B cell (primary cell): ENCODE data around the gene KLHL3. TPM values are rescaled to one million over a fixed set of nuclear protein-coding genes. Genes with fewer than 3 reads are reported as not detected.

ENCODE experiments used
- ATAC-seq: fragments of 200-7000 bp; cut with Tn5 transposase; one replicate; pipeline ENCODE4 v1.10.0; 2021; ENCODE audit warnings: low read depth, mild to moderate bottlenecking, moderate number of reproducible peaks, moderate library complexity
- CTCF ChIA-PET: fragments of 350-600 bp; sonication (Branson Sonifier 250); formaldehyde crosslinking; loops from one replicate; lab custom pipeline; 2021; ENCODE audit warnings: antibody characterized with exemption, inconsistent platforms; lab: Charles Lee
- POLR2A ChIA-PET: fragments of 350-600 bp; sonication (Branson Sonifier 250); formaldehyde crosslinking; loops from one replicate; lab custom pipeline; 2021; ENCODE audit warnings: antibody characterized with exemption; lab: Charles Lee
- DNase-seq: peaks from one replicate; pipeline ENCODE4 v3.0.0; 2013
- H2AFZ ChIP-seq: 2 replicates; pipeline ENCODE4 v1.6.1; 2012; ENCODE audit warnings: mild to moderate bottlenecking, low read depth, low read length; ENCODE audit not compliant: insufficient read depth, poor library complexity, severe bottlenecking
- H3K27ac ChIP-seq, 2 donors: 1 replicate in 1 of 2; 2 replicates in 1 of 2; pipeline ENCODE4 v1.5.1; 2012 to 2013; ENCODE audit warnings: low read length in 2 of 2, mild to moderate bottlenecking in 2 of 2, moderate library complexity in 1 of 2
- H3K27me3 ChIP-seq, 4 experiments: fragments of 200-600 bp in 1 of 4; sonication (generic) in 1 of 4; replicated peaks in 1 of 4; 1 replicate in 2 of 4; 2 replicates in 2 of 4; pipeline versions ENCODE4 v1.6.1 to v1.7.0; 2013 to 2016; ENCODE audit warnings: low read length in 3 of 4, mild to moderate bottlenecking in 2 of 4, mixed read lengths in 1 of 4, moderate library complexity in 1 of 4; ENCODE audit not compliant: insufficient read depth in 4 of 4, control insufficient read depth in 3 of 4; ENCODE audit errors: control extremely low read depth in 1 of 4
- H3K36me3 ChIP-seq, 2 experiments: replicated peaks in 1 of 2; 1 replicate in 1 of 2; 2 replicates in 1 of 2; pipeline versions ENCODE4 v1.6.1 to v1.7.1; 2013; ENCODE audit warnings: low read length in 1 of 2; ENCODE audit not compliant: insufficient read depth in 2 of 2, control insufficient read depth in 1 of 2; ENCODE audit errors: control extremely low read depth in 1 of 2, extremely low read depth in 1 of 2
- H3K4me1 ChIP-seq, 2 donors: fragments of 200-600 bp in 1 of 2; sonication (generic) in 1 of 2; 1 replicate in 1 of 2; 2 replicates in 1 of 2; pipeline versions ENCODE4 v1.5.1 to v1.6.1; 2013 to 2017; ENCODE audit warnings: low read length in 2 of 2; ENCODE audit not compliant: control insufficient read depth in 2 of 2, insufficient read depth in 2 of 2
- H3K4me2 ChIP-seq: replicated peaks from 2 replicates; pipeline ENCODE3; 2012; ENCODE audit warnings: mild to moderate bottlenecking, low read depth, low read length; ENCODE audit not compliant: poor library complexity, severe bottlenecking
- H3K4me3 ChIP-seq, 5 experiments: fragments of 200-600 bp in 1 of 5; sonication (generic) in 1 of 5; 1 replicate in 3 of 5; 2 replicates in 2 of 5; pipeline versions ENCODE4 v1.5.1 to v1.7.0; 2011 to 2016; ENCODE audit warnings: low read length in 4 of 5, mild to moderate bottlenecking in 4 of 5, low read depth in 2 of 5, control low read depth in 1 of 5, moderate library complexity in 1 of 5; ENCODE audit not compliant: insufficient read depth in 1 of 5; ENCODE audit errors: control extremely low read depth in 1 of 5, extremely low read depth in 1 of 5
- H3K79me2 ChIP-seq: fragments of 200-600 bp; sonication (generic); one replicate; pipeline ENCODE4 v1.6.0; 2016; ENCODE audit warnings: low read length; ENCODE audit not compliant: control insufficient read depth, insufficient read depth
- H3K9ac ChIP-seq: fragments of 200-600 bp; sonication (generic); 2 replicates; pipeline ENCODE4 v1.6.1; 2017; ENCODE audit warnings: mild to moderate bottlenecking, low read length, moderate library complexity
- H3K9me3 ChIP-seq, 3 donors: one replicate each; pipeline versions ENCODE4 v1.6.1 to v1.7.1; 2013; ENCODE audit warnings: low read length in 2 of 3; ENCODE audit not compliant: control insufficient read depth in 2 of 3, insufficient read depth in 1 of 3; ENCODE audit errors: control extremely low read depth in 1 of 3
- H4K20me1 ChIP-seq: 2 replicates; pipeline ENCODE4 v1.6.0; 2012; ENCODE audit warnings: mild to moderate bottlenecking, low read length; ENCODE audit not compliant: insufficient read depth, control insufficient read depth, poor library complexity, severe bottlenecking
- H3K27ac Mint-ChIP-seq: one replicate; pipeline ENCODE4 v1.8.0; 2021; ENCODE audit warnings: mixed read lengths
- H3K27me3 Mint-ChIP-seq: one replicate; pipeline ENCODE4 v1.8.0; 2021; ENCODE audit warnings: mixed read lengths
- H3K4me1 Mint-ChIP-seq: one replicate; pipeline ENCODE4 v1.8.0; 2021; ENCODE audit warnings: mixed read lengths
- H3K4me3 Mint-ChIP-seq: one replicate; pipeline ENCODE4 v1.8.0; 2021; ENCODE audit warnings: mixed read lengths
- H3K9me3 Mint-ChIP-seq: one replicate; pipeline ENCODE4 v1.8.0; 2022; ENCODE audit warnings: mixed read lengths; ENCODE audit not compliant: insufficient read depth
- CTCF ChIP-seq: fragments of 200-600 bp; IDR thresholded peaks from one replicate; pipeline ENCODE4 v1.8.0; 2022; ENCODE audit warnings: antibody characterized with exemption, mild to moderate bottlenecking
- EZH2 ChIP-seq: IDR thresholded peaks from 2 replicates; pipeline ENCODE4 v1.6.1; 2012; ENCODE audit warnings: borderline replicate concordance, low read depth, mild to moderate bottlenecking, moderate library complexity, low read length; ENCODE audit not compliant: insufficient read depth, poor library complexity, severe bottlenecking
- WGBS: methylation state at CpG from one replicate; pipeline ENCODE4 v1.1.5; 2013; ENCODE audit warnings: missing lambda C conversion rate; ENCODE audit not compliant: insufficient coverage; 5-methylcytosine and 5-hydroxymethylcytosine counted together
- intact Hi-C: fragments of 100-400 bp; cut with micrococcal nuclease; formaldehyde crosslinking; loops from one replicate; pipeline ENCODE4 v1.10.0; 2022
- polyA plus RNA-seq: library from polyadenylated mRNA; depleted of rRNA; stranded (reverse); fragments of >200 nt; gene quantifications from 2 replicates; pipeline ENCODE4 v1.2.3, GENCODE V29; 2012
- total RNA-seq, 2 donors: library from RNA; stranded (reverse); fragments of 120-200 nt in 1 of 2; gene quantifications; 1 replicate in 1 of 2; 2 replicates in 1 of 2; pipeline versions ENCODE4 v1.2.3 to v1.2.4, GENCODE V29; 2013 to 2022

Gene KLHL3
- total and polyA plus RNA-seq, 2 donors (not counting 1 experiment from before 2014, with no cell fraction given) = 3.3 to 4.5 TPM

- Mint-ChIP-seq H3K27me3 (no peaks in the 10 kb centered on the region), H3K4me3 (no peak overlapping the region), H3K4me1 (peaks cover 6% of the 10 kb centered on the region), H3K9me3 (no peaks in the 10 kb centered on the region), H3K27ac (no peak overlapping the region)
- Histone ChIP-seq H3K9ac (no peak overlapping the region), H4K20me1 (peaks cover 9% of the 10 kb centered on the region), H3K4me1 (peaks cover 4 to 7% of the 10 kb centered on the region in 2 donors), H3K9me3 (no peaks in the 10 kb centered on the region), H3K36me3 (no peaks in the 10 kb centered on the region), H3K27ac (no peak overlapping the region), H3K79me2 (peaks cover 10% of the 10 kb centered on the region), H3K4me3 (no peak overlapping the region), H2AFZ (no peak overlapping the region), H3K4me2 (no peak overlapping the region), H3K27me3 (no peaks in the 10 kb centered on the region)
- ChIA-PET POLR2A (no interaction called here), CTCF (interaction anchor here (1.1 to 3.0 kb wide), 3 partner anchors 14 to 21 kb away, joined by 3 to 12 read pairs (median 6); no protein-coding TSS in a partner anchor)
- intact Hi-C loops = loop anchor here (10.0 kb wide), 2 partner anchors 817 to 1437 kb away; partner anchors contain the start of genes HSPA9 and SIL1
- 96% methylated on average over 4 of the region's 4 CpGs for WGBS
- ATAC-seq (no peak), DNase-seq (no peak)
- TF ChIP-seq CTCF (no peak), EZH2 (no peak)
Observed at GRCh38 chr5:137758121-137758520, 22.2 kb upstream of the KLHL3 start.

GRCh38 chr5:137757634-137758033, 21.7 kb upstream of the KLHL3 start:
- Histone ChIP-seq H2AFZ (no peak overlapping the region), H4K20me1 (peaks cover 14% of the 10 kb centered on the region), H3K79me2 (peaks cover 14% of the 10 kb centered on the region), H3K4me3 (no peak overlapping the region), H3K27ac (no peak overlapping the region), H3K4me1 (peaks cover 4 to 11% of the 10 kb centered on the region in 2 donors), H3K9me3 (no peaks in the 10 kb centered on the region), H3K4me2 (no peak overlapping the region), H3K27me3 (no peaks in the 10 kb centered on the region), H3K36me3 (no peaks in the 10 kb centered on the region), H3K9ac (no peak overlapping the region)
- ChIA-PET CTCF (interaction anchor here (1.1 to 3.0 kb wide), 3 partner anchors 14 to 21 kb away, joined by 3 to 12 read pairs (median 6); no protein-coding TSS in a partner anchor), POLR2A (no interaction called here)
- WGBS = 100% methylated on average over 2 of the region's 5 CpGs
- Mint-ChIP-seq H3K4me3 (no peak overlapping the region), H3K9me3 (no peaks in the 10 kb centered on the region), H3K27ac (no peak overlapping the region), H3K27me3 (no peaks in the 10 kb centered on the region), H3K4me1 (peaks cover 8% of the 10 kb centered on the region)
- ATAC-seq = no peak
- no peak for DNase-seq
- TF ChIP-seq EZH2 = no peak
- no peak for TF ChIP-seq CTCF
- intact Hi-C loops = loop anchor here (10.0 kb wide), 2 partner anchors 817 to 1437 kb away; partner anchors contain the start of genes HSPA9 and SIL1
